Retina (tissue), 1 donor: ENCODE data around the gene GHDC.
"Not testable (repeated sequence)": the region's sequence is repeated elsewhere in the genome, so short reads cannot be mapped to it uniquely, and the experiment has no call there.

Experiments
- DNase-seq: peaks from one replicate; pipeline ENCODE4 v3.0.0-alpha.2; 2016

The GHDC gene

GRCh38 chr17:42146911-42147607, 47.2 kb downstream of the GHDC start:
- no peak for DNase-seq

- not testable (repeated sequence) for DNase-seq
These were observed 51.2 kb downstream of the GHDC start for GRCh38 chr17:42143138-42143537.

DNA sequence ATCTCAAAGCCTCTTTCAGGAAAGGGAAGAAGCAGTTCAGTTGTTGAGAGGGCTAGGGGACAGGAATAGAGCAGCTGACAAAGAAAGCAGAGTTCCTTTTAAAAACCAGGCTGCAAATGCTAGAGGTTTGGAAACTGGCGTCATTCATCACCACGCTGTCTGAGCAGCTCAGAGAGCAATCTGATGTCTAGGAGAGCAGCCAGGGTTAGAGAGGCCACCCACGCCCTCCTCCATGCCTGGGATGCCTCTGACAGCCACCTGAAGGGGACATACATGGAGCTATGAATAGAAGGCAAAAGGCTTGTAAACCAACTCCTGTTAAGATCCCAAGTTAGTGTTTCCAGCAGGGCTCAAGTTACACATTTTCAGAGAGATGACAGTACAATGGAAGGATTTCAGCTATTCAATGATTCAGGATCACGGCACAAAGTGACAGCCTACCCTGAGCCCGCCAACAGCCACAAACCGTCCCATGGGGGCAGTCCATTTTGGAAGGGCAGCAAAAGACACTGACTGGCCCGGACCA, 51.9 kb downstream of the GHDC start:
- DNase-seq = no peak

DNA sequence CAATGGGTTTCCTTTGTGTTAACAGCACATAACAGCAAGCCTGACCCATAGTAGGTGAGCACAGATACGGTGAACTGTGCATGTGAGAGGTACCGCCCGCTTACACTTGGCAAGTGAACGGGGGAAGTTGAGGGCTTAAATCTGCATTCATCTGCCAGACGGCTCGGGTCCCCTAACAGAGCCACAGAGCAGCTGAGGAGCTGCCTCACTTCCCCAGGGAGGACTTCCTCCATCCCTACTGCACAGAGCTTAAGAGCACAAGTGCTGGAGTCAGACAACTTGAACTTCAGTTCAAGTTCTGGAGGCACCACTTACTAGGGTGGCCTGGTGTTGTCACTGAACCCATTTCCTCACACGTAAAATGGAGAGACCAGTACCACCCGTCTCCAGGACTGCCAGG, 52.9 kb downstream of the GHDC start:
- no peak for DNase-seq

DNA sequence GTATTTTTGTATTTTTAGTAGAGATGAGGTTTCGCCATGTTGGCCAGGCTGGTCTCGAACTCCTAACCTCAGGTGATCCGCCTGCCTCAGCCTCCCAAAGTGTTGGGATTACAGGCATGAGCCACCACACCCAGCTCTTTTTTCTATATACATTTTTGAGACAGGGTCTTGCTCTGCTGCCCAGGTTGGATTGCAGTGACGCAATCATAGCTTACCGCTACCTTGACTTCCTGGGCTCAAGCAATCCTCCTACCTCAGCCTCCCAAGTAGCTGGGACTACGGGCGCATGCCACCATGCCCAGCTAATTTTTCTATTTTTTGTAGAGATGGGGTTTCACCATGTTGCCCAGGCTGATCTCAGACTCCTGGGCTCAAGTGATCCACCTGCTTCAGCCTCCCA, 53.6 kb downstream of the GHDC start:
- not testable (repeated sequence) for DNase-seq
